Hepatocyte (in vitro differentiated cells): Measurements from ENCODE around the gene TBX5. TPM values are rescaled to one million over a fixed set of nuclear protein-coding genes. Genes with fewer than 3 reads are reported as not detected.
A peak's percentile ranks its signal among the peaks of the same experiment; 100 is the strongest.

Experiments
- DNase-seq: peaks from one replicate; pipeline ENCODE4 v3.0.0-alpha.2; 2016; ENCODE audit warnings: low spot score
- H2AFZ ChIP-seq: fragments of 200-600 bp; sonication (generic); 2 replicates; pipeline ENCODE4 v1.6.0; 2016; ENCODE audit warnings: antibody characterized with exemption, mild to moderate bottlenecking
- H3K27ac ChIP-seq: fragments of 200-600 bp; sonication (generic); 2 replicates; pipeline ENCODE4 v1.5.1; 2016; ENCODE audit warnings: mild to moderate bottlenecking
- H3K27me3 ChIP-seq: fragments of 200-600 bp; sonication (generic); 2 replicates; pipeline ENCODE4 v1.6.1; 2016
- H3K36me3 ChIP-seq: fragments of 200-600 bp; sonication (generic); replicated peaks from 2 replicates; pipeline ENCODE4 v1.5.1; 2016; ENCODE audit warnings: low read depth; ENCODE audit not compliant: insufficient read depth
- H3K4me1 ChIP-seq: fragments of 200-600 bp; sonication (generic); 2 replicates; pipeline ENCODE4 v1.5.1; 2016; ENCODE audit warnings: mild to moderate bottlenecking, moderate library complexity; ENCODE audit not compliant: insufficient read depth
- H3K4me2 ChIP-seq: fragments of 200-600 bp; sonication (generic); 2 replicates; pipeline ENCODE4 v1.6.0; 2016
- H3K4me3 ChIP-seq: fragments of 200-600 bp; sonication (generic); 2 replicates; pipeline ENCODE4 v1.5.1; 2016; ENCODE audit warnings: mild to moderate bottlenecking
- H3K79me2 ChIP-seq: fragments of 200-600 bp; sonication (generic); 2 replicates; pipeline ENCODE4 v1.6.0; 2017; ENCODE audit warnings: mild to moderate bottlenecking
- H3K9me2 ChIP-seq: fragments of 200-600 bp; sonication (generic); replicated peaks from 2 replicates; pipeline ENCODE4 v1.6.0; 2017; ENCODE audit warnings: mild to moderate bottlenecking; ENCODE audit not compliant: insufficient read depth
- H3K9me3 ChIP-seq: fragments of 200-600 bp; sonication (generic); 2 replicates; pipeline ENCODE4 v1.5.1; 2016; ENCODE audit warnings: low read depth, mild to moderate bottlenecking
- H4K20me1 ChIP-seq: fragments of 200-600 bp; sonication (generic); 2 replicates; pipeline ENCODE4 v1.6.0; 2016; ENCODE audit warnings: mild to moderate bottlenecking; ENCODE audit not compliant: insufficient read depth, poor library complexity, severe bottlenecking
- EZH2 ChIP-seq: fragments of 200-600 bp; sonication (generic); IDR thresholded peaks from 2 replicates; pipeline ENCODE4 v1.6.1; 2016; ENCODE audit warnings: antibody characterized with exemption, mild to moderate bottlenecking, borderline replicate concordance
- EZH2phosphoT487 ChIP-seq: fragments of 200-600 bp; sonication (generic); IDR thresholded peaks from one replicate; pipeline ENCODE4 v1.6.1; 2018; ENCODE audit warnings: antibody characterized with exemption, mild to moderate bottlenecking, low read depth, moderate library complexity; ENCODE audit not compliant: unreplicated experiment, severe bottlenecking
- WGBS: methylation state at CpG from one replicate; pipeline ENCODE4 v1.1.6; 2016; ENCODE audit warnings: low lambda C conversion rate; ENCODE audit errors: missing lambda C conversion rate; 5-methylcytosine and 5-hydroxymethylcytosine counted together
- polyA plus RNA-seq: library from polyadenylated mRNA; unstranded; fragments of >200 nt; fragmentation: Nextera tagmentation; extraction: Ambion mirVana; gene quantifications from 2 replicates; pipeline ENCODE4 v1.2.1, GENCODE V29; 2016
- total RNA-seq: library from RNA; depleted of rRNA; stranded (reverse); fragments of >200 nt; gene quantifications from 2 replicates; pipeline ENCODE4 v1.2.3, GENCODE V29; 2014
- TF ChIP-seq, protein P1 (sequence below): fragments of 200-600 bp; sonication (generic); IDR thresholded peaks from 2 replicates; pipeline ENCODE4 v1.5.1; 2016; ENCODE audit warnings: antibody characterized with exemption, mild to moderate bottlenecking; ENCODE audit not compliant: poor library complexity

TBX5 gene
- total and polyA plus RNA-seq, 2 experiments from 2014 or later, result 10.8 to 12.3 TPM

DNA sequence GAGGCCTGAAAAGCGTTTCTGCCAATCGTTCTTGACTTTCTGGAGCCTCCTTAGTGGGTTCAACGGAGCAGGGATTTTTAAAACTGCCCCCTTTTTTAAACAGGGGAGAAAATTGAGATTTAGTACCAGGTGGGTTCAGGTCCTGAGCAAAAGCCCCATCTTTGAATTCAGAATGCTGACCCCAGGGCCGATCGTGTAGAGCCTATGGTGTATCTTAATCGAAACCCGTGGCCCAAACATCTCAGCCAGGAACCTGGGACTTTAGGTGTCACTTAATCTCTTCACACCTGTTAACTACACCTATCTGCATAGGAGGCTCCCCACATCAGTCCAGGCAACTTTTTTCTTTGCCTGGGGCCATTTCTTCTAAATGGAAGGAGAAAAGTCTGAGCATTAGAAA, 6.4 kb upstream of the TBX5 start:
- peak overlapping the region; percentile 13 for H3K4me3 ChIP-seq
- H3K79me2 ChIP-seq, result peaks cover 59% of the 10 kb centered on the region
- no peaks in the 10 kb centered on the region for H3K9me3 ChIP-seq
- peak overlapping the region; percentile 93 for H3K27ac ChIP-seq
- WGBS, result 19% methylated on average over 7 of the region's 7 CpGs
- no peak overlapping the region for H2AFZ ChIP-seq
- no peaks in the 10 kb centered on the region for H3K36me3 ChIP-seq
- no peak for DNase-seq
- no peaks in the 10 kb centered on the region for H3K9me2 ChIP-seq
- peaks cover 6% of the 10 kb centered on the region for H3K4me1 ChIP-seq
- peaks cover 99% of the 10 kb centered on the region for H3K27me3 ChIP-seq
- H4K20me1 ChIP-seq, result no peaks in the 10 kb centered on the region
- no peak for TF ChIP-seq EZH2phosphoT487
- TF ChIP-seq, protein P1, sequence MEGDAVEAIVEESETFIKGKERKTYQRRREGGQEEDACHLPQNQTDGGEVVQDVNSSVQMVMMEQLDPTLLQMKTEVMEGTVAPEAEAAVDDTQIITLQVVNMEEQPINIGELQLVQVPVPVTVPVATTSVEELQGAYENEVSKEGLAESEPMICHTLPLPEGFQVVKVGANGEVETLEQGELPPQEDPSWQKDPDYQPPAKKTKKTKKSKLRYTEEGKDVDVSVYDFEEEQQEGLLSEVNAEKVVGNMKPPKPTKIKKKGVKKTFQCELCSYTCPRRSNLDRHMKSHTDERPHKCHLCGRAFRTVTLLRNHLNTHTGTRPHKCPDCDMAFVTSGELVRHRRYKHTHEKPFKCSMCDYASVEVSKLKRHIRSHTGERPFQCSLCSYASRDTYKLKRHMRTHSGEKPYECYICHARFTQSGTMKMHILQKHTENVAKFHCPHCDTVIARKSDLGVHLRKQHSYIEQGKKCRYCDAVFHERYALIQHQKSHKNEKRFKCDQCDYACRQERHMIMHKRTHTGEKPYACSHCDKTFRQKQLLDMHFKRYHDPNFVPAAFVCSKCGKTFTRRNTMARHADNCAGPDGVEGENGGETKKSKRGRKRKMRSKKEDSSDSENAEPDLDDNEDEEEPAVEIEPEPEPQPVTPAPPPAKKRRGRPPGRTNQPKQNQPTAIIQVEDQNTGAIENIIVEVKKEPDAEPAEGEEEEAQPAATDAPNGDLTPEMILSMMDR, result no peak
- TF ChIP-seq EZH2, result no peak
- H3K4me2 ChIP-seq, result peak overlapping the region; percentile 86

DNA sequence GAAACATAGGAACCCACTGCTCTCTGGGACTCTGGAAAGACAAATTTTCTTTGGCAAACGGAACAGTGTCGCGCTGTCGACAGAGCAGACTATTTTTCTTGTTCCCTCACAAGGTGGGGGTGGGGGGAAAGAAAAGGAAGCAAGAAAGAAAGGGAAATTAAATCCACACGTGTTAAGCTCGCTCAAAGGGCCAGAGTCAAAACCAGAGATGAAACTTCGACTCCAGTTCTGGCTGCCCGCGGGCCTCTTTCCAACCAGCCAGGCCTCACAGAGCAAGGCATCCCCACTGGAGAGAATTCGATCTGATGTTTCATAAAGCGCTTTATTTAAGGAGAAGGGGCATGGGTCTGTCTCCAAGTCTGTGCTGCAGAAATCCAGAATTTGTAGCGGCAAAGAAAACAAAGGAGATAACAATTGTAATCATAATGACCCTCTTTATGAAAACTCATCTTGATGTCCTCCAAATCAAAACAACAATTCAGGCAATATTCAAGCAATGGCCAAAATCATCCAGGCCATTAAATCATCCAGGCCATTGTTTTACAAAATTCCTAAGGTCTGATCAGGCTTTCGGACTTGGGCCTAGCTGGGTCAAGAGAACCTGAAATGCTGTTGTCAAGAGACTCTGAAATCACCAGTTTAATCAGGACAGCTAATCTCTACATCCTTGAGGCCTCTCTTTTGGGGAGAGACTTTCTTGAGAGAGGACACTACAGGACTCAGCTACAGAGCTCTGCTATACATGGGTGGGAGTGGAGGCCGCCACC, 5.3 kb upstream of the TBX5 start:
- WGBS, result 16% methylated on average over 14 of the region's 14 CpGs
- Histone ChIP-seq H3K4me1 (peaks cover 6% of the 10 kb centered on the region), H3K79me2 (peaks cover 70% of the 10 kb centered on the region)

DNA sequence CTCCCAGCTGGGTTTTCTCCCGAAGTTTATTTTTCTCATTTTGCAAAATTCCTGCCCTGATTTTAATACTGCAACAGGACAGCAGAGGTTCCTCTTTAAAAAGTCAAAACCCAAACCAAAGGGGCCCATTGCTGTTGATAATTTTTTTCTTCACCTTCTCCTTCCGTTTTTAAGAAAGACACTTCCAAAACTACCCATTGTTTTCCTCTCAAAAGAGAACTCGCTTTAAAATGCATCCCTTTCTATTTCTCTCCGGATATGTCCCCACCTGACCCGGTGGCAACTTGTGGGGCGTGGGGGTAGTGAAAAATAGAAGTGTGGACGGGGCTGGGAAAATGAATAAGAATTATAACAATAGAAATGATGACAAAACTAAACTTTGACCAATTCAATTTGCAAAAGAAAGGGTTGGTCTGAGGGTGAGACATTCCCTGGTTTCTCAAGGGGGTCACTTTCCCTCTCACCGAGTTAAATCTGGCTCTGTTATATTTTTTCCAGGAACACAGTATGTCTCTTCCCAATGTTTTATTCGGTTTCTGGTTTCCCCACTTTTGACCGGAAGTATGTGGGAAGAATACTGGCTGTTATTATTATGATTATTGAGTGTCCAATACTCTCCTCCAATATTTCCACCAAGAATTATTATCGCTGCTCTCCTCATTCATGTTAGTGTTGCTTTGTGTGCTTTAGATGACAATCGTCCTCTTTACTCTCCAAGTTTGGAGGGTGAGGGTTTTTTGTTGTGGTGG, 4.1 kb upstream of the TBX5 start:
- Histone ChIP-seq H4K20me1 (no peaks in the 10 kb centered on the region), H2AFZ (no peak overlapping the region), H3K9me2 (no peaks in the 10 kb centered on the region), H3K27me3 (peaks cover 98% of the 10 kb centered on the region), H3K79me2 (peaks cover 75% of the 10 kb centered on the region), H3K4me2 (peak overlapping the region; percentile 86), H3K4me1 (peaks cover 6% of the 10 kb centered on the region), H3K9me3 (no peaks in the 10 kb centered on the region), H3K4me3 (peak overlapping the region; percentile 55), H3K27ac (peak overlapping the region; percentile 93), H3K36me3 (no peaks in the 10 kb centered on the region)
- TF ChIP-seq EZH2phosphoT487 (peak; percentile 43), EZH2 (peak; percentile 39)
- TF ChIP-seq, protein P1, result no peak
- WGBS, result 11% methylated on average over 12 of the region's 12 CpGs
- DNase-seq, result no peak

More for the DNA sequence above, 5.3 kb upstream of the TBX5 start:
- no peak for DNase-seq
- Histone ChIP-seq H2AFZ (no peak overlapping the region), H3K9me2 (no peaks in the 10 kb centered on the region), H3K4me3 (no peak overlapping the region), H3K27me3 (peaks cover 99% of the 10 kb centered on the region), H4K20me1 (no peaks in the 10 kb centered on the region), H3K4me2 (peak overlapping the region; percentile 86), H3K27ac (peak overlapping the region; percentile 93), H3K36me3 (no peaks in the 10 kb centered on the region), H3K9me3 (no peaks in the 10 kb centered on the region)
- TF ChIP-seq EZH2phosphoT487, result no peak
- TF ChIP-seq, protein P1, result no peak
- TF ChIP-seq EZH2, result no peak
